AG04450 (cell line): ENCODE measurements around the gene AZIN2. TPM values are rescaled to one million over a fixed set of nuclear protein-coding genes. Genes with fewer than 3 reads are reported as not detected.

Experiments
- CTCF ChIA-PET: fragments of 300-600, 350-600 bp; formaldehyde crosslinking; extraction: SDS; loops from one replicate; lab custom pipeline; 2022; ENCODE audit warnings: antibody characterized with exemption, inconsistent platforms; lab: Charles Lee
- POLR2A ChIA-PET: fragments of 350-600 bp; formaldehyde crosslinking; extraction: SDS; loops from one replicate; lab custom pipeline; 2021; ENCODE audit warnings: antibody characterized with exemption, inconsistent platforms; lab: Yijun Ruan, JAX
- DNase-seq: peaks from one replicate; pipeline ENCODE4 v3.0.0-alpha.2; 2011; ENCODE audit warnings: low read depth, low spot score
- H3K27ac ChIP-seq: one replicate; pipeline ENCODE4 v1.5.1; 2012; ENCODE audit warnings: low read depth, low read length, control low read depth
- H3K27me3 ChIP-seq: one replicate; pipeline ENCODE4 v1.6.0; 2012; ENCODE audit warnings: low read length; ENCODE audit not compliant: control insufficient read depth, insufficient read depth
- H3K4me3 ChIP-seq: 2 replicates; pipeline ENCODE4 v1.5.1; 2011; ENCODE audit warnings: mild to moderate bottlenecking, low read depth, low read length, control low read depth
- H3K9me3 ChIP-seq: 2 replicates; pipeline ENCODE4 v1.5.1; 2012; ENCODE audit warnings: low read length; ENCODE audit not compliant: control insufficient read depth, insufficient read depth
- CTCF ChIP-seq: IDR thresholded peaks from 2 replicates; pipeline ENCODE4 v1.5.1; 2011; ENCODE audit warnings: low read depth, low read length, control low read depth, inconsistent platforms
- polyA plus RNA-seq: library from polyadenylated mRNA; depleted of rRNA; stranded (reverse); fragments of >200 nt; gene quantifications from 2 replicates; pipeline ENCODE4 v1.2.3, GENCODE V29; 2011

AZIN2 gene
- polyA plus RNA-seq, 1 experiment: 7.0 TPM

GRCh38 chr1:33036526-33037503, 44.1 kb upstream of the AZIN2 start, which contains the start of gene AK2:
AK2 (minus strand) TSS chr1:33036883; CDS start chr1:33036828, 55 bp downstream.
- POLR2A ChIA-PET: no interaction called here
- H3K4me3 ChIP-seq: peak within 1 kb of the TSS; percentile 88
- CTCF ChIA-PET: no interaction called here
- no peaks in the 10 kb centered on the region for H3K27me3 ChIP-seq
- H3K9me3 ChIP-seq: no peaks in the 10 kb centered on the region
- TF ChIP-seq CTCF: no peak
- H3K27ac ChIP-seq: peak within 1 kb of the TSS; percentile 68
- DNase-seq: peak; percentile 89

GRCh38 chr1:33039840-33040239, 41.1 kb upstream of the AZIN2 start:
- DNase-seq: no peak
- ChIA-PET CTCF (interaction anchor here (1.0 kb wide), 1 partner anchor 15 kb away, joined by 3 read pairs; no protein-coding TSS in a partner anchor), POLR2A (no interaction called here)
- H3K4me3 ChIP-seq: no peak overlapping the region
- no peak for TF ChIP-seq CTCF
- H3K9me3 ChIP-seq: no peaks in the 10 kb centered on the region
- no peak overlapping the region for H3K27ac ChIP-seq
- H3K27me3 ChIP-seq: no peaks in the 10 kb centered on the region

- no peak for DNase-seq
- ChIA-PET POLR2A (no interaction called here), CTCF (no interaction called here)
- TF ChIP-seq CTCF: no peak
- no peak overlapping the region for H3K4me3 ChIP-seq
- H3K27me3 ChIP-seq: no peaks in the 10 kb centered on the region
- no peaks in the 10 kb centered on the region for H3K9me3 ChIP-seq
- no peak overlapping the region for H3K27ac ChIP-seq
These were observed 39.9 kb upstream of the AZIN2 start for GRCh38 chr1:33041026-33041425.

GRCh38 chr1:33042831-33043230, 38.1 kb upstream of the AZIN2 start:
- no peak overlapping the region for H3K4me3 ChIP-seq
- H3K27me3 ChIP-seq: no peaks in the 10 kb centered on the region
- no peak for TF ChIP-seq CTCF
- H3K9me3 ChIP-seq: no peaks in the 10 kb centered on the region
- no peak overlapping the region for H3K27ac ChIP-seq
- CTCF ChIA-PET: interaction anchor here (1.5 kb wide), 1 partner anchor 14 kb away, joined by 8 read pairs; no protein-coding TSS in a partner anchor
- no peak for DNase-seq
- POLR2A ChIA-PET: no interaction called here
